SU-DHL-6 (cell line): ENCODE data around the gene PLCB1.

Experiments
- EZH2phosphoT487 ChIP-seq: fragments of 200-600 bp; sonication (generic), shearing (Covaris generic); conservative IDR thresholded peaks from 2 replicates; pipeline ENCODE4 v1.6.1; 2018; ENCODE audit warnings: mild to moderate bottlenecking, antibody characterized with exemption, low read length, moderate library complexity, mixed read lengths
- TF ChIP-seq, protein P1 (sequence below): fragments of 200-600 bp; sonication (generic); IDR thresholded peaks from one replicate; pipeline ENCODE4 v1.5.1; 2017; ENCODE audit warnings: antibody characterized with exemption, mild to moderate bottlenecking, low read length, moderate library complexity; ENCODE audit not compliant: insufficient read depth, poor library complexity, severe bottlenecking

DNA sequence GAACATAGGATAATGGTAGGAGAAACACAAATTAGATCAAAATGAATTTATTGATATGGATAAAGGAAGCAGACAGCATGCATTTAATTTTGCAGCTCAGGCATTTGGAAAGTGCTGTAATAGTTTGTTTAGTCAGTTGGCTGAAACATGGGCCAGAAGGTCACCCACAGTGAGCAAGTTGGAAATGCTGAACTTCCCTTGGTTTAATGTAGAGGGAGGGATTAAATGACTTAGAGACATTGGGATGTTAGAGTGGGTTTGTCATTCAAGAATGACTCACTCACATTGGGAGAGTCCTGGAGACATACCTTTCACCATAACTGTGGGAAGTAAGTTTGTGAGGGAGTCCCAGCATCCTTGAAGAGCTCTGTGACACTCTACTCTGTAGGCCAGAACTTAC, 705.3 kb downstream of the PLCB1 start:
- TF ChIP-seq, protein P1, sequence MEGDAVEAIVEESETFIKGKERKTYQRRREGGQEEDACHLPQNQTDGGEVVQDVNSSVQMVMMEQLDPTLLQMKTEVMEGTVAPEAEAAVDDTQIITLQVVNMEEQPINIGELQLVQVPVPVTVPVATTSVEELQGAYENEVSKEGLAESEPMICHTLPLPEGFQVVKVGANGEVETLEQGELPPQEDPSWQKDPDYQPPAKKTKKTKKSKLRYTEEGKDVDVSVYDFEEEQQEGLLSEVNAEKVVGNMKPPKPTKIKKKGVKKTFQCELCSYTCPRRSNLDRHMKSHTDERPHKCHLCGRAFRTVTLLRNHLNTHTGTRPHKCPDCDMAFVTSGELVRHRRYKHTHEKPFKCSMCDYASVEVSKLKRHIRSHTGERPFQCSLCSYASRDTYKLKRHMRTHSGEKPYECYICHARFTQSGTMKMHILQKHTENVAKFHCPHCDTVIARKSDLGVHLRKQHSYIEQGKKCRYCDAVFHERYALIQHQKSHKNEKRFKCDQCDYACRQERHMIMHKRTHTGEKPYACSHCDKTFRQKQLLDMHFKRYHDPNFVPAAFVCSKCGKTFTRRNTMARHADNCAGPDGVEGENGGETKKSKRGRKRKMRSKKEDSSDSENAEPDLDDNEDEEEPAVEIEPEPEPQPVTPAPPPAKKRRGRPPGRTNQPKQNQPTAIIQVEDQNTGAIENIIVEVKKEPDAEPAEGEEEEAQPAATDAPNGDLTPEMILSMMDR = no peak
- TF ChIP-seq EZH2phosphoT487 = no peak
